HFF-Myc (cell line): ENCODE data around the gene GLCE.
"Not testable (repeated sequence)": the region's sequence is repeated elsewhere in the genome, so short reads cannot be mapped to it uniquely, and the experiment has no call there.

Experiments used
- DNase-seq: peaks from one replicate; pipeline ENCODE4 v3.0.0-alpha.2; 2011; ENCODE audit warnings: low read depth; ENCODE audit errors: extremely low read depth
- H3K4me3 ChIP-seq: replicated peaks from 2 replicates; pipeline ENCODE4 v1.5.1; 2011; ENCODE audit warnings: low read depth, mild to moderate bottlenecking, control low read depth, low read length
- TF ChIP-seq, protein P1 (sequence below): IDR thresholded peaks from 2 replicates; pipeline ENCODE4 v1.5.1; 2012; ENCODE audit warnings: mild to moderate bottlenecking, low read depth, low read length, control low read depth; ENCODE audit errors: missing control alignments

GLCE gene

DNA sequence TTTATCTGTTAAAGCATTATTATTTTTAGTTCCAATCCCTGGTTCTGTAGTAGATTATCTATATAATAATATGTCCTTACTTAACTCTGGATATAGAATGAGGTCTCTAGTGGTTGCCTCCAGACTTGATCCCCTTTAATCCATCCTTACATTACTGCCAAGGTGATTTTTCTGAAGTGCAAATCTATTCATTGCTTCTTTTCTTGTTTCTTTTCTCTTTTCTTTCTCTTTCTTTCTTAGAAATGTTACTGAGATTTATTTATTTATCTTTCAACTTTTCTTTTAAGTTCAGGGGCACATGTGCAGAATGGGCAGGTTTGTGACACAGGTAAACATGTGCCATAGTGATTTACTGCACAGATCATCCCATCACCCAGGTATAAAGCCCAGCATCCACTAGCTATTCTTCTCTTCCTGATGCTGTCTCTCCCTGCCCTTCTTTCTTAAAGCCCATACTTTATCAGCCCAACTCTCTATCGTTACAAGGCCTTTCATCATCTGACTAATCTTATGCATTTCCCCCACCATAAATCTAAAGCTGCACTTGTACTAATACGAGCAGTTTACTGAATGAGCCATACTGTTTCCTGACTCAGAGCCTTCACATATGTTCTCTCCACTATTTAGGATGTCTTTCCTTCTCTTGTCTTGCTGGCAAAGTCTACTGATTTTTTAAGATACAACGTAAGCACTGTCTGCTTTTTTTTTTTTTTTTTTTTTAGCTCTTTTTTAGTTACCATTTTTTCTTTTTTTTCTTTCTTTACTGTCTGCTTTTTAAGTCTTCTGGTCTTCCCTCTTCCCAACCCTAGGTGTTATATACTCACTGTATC, 4.6 kb downstream of the GLCE start:
- TF ChIP-seq, protein P1, sequence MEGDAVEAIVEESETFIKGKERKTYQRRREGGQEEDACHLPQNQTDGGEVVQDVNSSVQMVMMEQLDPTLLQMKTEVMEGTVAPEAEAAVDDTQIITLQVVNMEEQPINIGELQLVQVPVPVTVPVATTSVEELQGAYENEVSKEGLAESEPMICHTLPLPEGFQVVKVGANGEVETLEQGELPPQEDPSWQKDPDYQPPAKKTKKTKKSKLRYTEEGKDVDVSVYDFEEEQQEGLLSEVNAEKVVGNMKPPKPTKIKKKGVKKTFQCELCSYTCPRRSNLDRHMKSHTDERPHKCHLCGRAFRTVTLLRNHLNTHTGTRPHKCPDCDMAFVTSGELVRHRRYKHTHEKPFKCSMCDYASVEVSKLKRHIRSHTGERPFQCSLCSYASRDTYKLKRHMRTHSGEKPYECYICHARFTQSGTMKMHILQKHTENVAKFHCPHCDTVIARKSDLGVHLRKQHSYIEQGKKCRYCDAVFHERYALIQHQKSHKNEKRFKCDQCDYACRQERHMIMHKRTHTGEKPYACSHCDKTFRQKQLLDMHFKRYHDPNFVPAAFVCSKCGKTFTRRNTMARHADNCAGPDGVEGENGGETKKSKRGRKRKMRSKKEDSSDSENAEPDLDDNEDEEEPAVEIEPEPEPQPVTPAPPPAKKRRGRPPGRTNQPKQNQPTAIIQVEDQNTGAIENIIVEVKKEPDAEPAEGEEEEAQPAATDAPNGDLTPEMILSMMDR, result no peak
- H3K4me3 ChIP-seq, result no peak overlapping the region
- no peak for DNase-seq

DNA sequence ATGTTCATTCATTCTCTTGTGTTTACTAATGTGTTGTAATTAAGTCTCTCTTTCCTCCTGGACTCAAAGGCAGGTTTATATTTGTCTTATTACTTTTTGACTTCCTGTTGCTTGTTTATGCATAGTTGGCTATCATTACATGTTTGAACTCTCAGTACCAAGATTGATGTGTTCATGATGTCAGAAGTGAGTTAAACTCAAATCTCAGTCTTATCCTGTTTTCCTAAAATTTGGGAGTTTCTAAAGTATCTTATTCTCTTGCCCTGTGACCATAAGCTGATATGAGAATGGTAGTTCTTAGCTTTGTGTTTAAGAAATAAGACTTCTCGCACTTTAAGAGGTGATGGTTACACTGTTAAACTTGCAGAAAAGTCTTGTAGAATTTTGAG, 5.2 kb downstream of the GLCE start:
- DNase-seq, result no peak
- TF ChIP-seq, protein P1, result no peak
- H3K4me3 ChIP-seq, result no peak overlapping the region

DNA sequence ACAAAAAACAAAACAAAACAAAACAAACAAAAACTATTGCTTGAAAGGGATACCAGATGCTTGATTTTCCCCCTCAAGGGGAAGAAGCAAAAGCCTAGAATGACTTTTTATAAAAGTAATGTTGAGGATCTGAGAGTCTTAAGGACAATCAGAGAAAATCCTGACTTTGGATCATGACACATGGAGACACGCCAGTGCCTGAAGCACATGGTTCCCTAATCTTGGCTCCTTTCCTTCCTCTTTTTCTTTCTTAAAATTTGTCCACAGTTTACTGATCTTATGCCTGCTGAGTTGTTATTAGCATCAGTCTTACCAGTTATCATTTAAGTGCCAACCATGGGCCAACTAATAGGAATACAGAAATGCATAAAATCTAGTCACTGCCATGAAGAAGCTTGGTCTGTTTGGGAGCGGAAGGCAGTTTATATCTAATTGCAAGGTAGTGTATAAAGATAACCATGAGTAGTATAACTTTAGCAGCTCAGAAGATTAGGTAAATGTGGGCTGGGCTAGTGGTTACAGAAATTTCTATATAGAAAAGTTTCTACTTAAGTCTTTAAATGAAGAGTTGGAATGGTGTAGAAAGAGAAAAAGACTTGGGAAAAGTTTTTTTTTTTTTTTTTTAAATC, 6.9 kb downstream of the GLCE start:
- DNase-seq, result no peak
- no peak overlapping the region for H3K4me3 ChIP-seq
- TF ChIP-seq, protein P1, result no peak

DNA sequence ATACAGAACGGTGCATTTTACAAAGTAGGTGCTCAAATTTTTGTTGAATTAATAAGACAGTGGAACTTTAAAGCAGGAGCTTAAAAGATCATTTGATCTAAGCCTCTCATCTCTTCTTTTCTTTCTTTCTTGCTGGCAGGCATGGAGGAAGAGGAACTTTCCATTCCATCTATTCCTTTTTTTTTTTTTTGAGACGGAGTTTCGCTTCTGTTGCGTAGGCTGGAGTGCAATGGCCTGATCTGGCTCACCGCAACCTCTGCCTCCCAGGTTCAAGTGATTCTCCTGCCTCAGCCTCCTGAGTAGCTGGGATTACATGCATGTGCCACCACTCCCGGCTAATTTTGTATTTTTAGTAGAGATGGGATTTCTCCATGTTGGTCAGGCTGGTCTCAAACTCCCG, 7.9 kb downstream of the GLCE start:
- not testable (repeated sequence) for H3K4me3 ChIP-seq, DNase-seq

DNA sequence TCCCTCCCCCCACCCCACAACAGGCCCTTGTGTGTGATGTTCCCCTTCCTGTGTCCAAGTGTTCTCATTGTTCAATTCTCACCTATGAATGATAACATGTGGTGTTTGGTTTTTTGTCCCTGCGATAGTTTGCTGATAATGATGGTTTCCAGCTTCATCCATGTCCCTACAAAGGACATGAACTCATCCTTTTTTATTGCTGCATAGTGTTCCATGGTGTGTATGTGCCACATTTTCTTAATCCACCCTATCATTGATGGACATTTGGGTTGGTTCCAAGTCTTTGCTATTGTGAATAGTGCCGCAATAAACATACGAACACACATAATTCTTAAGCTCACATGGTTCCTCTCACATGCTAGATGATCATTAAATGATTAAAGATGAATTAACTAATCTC, 9.1 kb downstream of the GLCE start:
- not testable (repeated sequence) for DNase-seq, H3K4me3 ChIP-seq

DNA sequence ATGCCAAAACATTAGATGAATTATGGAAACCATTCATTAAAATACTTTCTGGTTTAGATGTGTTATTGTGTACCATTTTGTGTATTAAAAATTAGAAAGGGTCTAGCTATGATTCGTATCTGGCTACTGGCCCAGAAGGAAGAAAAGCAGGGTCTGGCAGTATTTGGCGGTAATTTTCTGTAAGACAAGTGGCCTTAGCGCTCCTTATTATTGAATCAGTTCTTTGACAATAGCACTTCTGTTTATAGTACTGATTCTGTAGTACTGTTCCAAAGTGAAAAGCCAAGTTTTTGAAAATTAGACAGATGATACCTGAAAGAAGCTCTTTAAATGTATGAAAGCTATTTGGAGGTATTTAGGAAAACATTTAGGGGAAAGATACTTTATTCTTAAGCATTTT, 10.2 kb downstream of the GLCE start:
- H3K4me3 ChIP-seq, result no peak overlapping the region
- TF ChIP-seq, protein P1, result no peak
- no peak for DNase-seq

DNA sequence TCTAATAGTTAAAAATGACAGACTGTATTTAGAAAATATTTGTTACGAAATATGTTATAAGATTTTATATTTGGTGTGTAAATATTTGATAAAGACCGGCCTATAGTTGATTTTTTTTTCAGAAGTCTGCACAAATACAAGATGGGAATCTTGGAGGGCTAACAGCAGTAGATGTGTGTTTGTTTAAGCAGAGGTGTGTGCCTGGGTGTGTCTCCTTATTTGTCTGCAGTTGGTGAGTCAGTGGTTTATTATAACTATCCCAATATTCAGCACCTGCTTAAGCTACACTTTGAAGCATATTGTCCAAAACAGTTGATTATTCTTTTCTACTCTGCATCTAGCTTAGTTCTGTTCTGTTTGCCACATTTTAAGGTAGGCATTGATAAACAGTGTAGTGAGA, 12.4 kb downstream of the GLCE start:
- DNase-seq, result no peak
- H3K4me3 ChIP-seq, result no peak overlapping the region
- TF ChIP-seq, protein P1, result no peak

DNA sequence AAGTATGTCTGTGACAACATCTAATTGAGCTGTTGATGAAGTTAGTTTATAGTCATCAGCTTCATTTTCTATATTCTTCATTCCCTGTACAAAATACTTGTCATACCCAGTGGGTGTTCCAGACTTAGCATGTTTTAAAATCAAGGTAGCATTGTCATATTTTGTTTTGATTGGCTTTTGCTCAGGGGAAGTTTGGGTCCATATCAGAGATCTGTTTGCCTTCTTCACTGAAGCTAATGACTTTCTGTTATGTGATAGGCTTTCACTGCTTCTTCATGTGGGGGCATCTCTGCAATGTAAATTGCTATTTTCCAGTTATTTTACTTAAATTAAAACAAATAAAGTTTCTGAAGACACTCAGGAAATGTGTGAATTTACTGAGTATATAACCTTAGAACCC, 15.1 kb downstream of the GLCE start:
- TF ChIP-seq, protein P1, result no peak
- no peak overlapping the region for H3K4me3 ChIP-seq
- no peak for DNase-seq
